Measurements from ENCODE around the gene AMY1C. TPM values are rescaled to one million over a fixed set of nuclear protein-coding genes. Genes with fewer than 3 reads are reported as not detected.

AMY1C gene
- total RNA-seq, 1 experiment from 2014 or later: not detected

DNA sequence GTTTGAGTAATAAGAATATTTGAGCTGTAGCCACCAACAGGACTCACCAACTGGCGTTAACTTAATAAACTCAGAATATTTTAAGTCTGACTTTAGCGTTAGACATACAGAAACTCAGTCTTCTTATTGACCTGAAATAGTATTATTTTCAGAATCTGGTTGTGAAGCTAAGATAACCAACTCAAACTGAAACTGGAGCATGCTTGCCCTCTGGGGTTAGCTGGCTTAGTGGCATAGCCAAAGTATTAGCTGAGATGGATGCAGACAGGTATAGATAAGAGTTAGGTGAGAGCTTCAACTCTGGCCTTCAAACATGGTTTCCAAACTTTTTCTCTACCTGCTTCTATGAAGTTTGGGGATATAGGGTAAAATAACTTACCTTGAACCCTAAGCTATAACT lies 40.5 kb downstream of the AMY1C start:
- Mint-ChIP-seq H3K27me3 (ENCODE audit: unreplicated experiment) (no peaks in the 10 kb centered on the region), H3K9me3 (ENCODE audit: low read depth, unreplicated experiment) (peaks cover 5% of the 10 kb centered on the region), H3K4me1 (ENCODE audit: low read depth, unreplicated experiment) (no peaks in the 10 kb centered on the region), H3K36me3 (ENCODE audit: insufficient read depth, unreplicated experiment) (no peaks in the 10 kb centered on the region), H3K4me3 (ENCODE audit: low read depth, unreplicated experiment) (no peak overlapping the region), H3K27ac (ENCODE audit: unreplicated experiment) (no peak overlapping the region)
- DNase-seq: no peak
- intact Hi-C loops (cut with micrococcal nuclease; ENCODE audit: unreplicated experiment): no loop called here
- no TSS peak for BruUV-seq (replicated peaks)
- CTCF ChIA-PET: no interaction called here
- TF ChIP-seq, protein P1, sequence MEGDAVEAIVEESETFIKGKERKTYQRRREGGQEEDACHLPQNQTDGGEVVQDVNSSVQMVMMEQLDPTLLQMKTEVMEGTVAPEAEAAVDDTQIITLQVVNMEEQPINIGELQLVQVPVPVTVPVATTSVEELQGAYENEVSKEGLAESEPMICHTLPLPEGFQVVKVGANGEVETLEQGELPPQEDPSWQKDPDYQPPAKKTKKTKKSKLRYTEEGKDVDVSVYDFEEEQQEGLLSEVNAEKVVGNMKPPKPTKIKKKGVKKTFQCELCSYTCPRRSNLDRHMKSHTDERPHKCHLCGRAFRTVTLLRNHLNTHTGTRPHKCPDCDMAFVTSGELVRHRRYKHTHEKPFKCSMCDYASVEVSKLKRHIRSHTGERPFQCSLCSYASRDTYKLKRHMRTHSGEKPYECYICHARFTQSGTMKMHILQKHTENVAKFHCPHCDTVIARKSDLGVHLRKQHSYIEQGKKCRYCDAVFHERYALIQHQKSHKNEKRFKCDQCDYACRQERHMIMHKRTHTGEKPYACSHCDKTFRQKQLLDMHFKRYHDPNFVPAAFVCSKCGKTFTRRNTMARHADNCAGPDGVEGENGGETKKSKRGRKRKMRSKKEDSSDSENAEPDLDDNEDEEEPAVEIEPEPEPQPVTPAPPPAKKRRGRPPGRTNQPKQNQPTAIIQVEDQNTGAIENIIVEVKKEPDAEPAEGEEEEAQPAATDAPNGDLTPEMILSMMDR (IDR thresholded peaks at IDR 0.05; ENCODE audit: unreplicated experiment): no peak

Other genes with a start within 250 kb of the AMY1C start
- gene RNPC3, start 224.2 kb upstream of the AMY1C start, total RNA-seq (2022): 15.7 and 21.0 TPM in 2 replicates
- gene AMY2B, start 178.3 kb upstream of the AMY1C start, total RNA-seq (2022): 9.4 and 16.3 TPM in 2 replicates
- gene AMY2A, start 132.5 kb upstream of the AMY1C start, total RNA-seq (2022): not detected in 2 replicates
- not detected in 2 replicates for gene AMY1A, start 94.1 kb upstream of the AMY1C start, total RNA-seq (2022)
- not detected in 2 replicates for gene AMY1B, start 53.7 kb upstream of the AMY1C start, total RNA-seq (2022)